GM23338 (cell line): ENCODE data around the gene OXCT1.

Experiments used
- REST ChIP-seq: IDR thresholded peaks from one replicate; pipeline ENCODE4 v1.6.1; 2018; ENCODE audit warnings: antibody characterized with exemption; ENCODE audit not compliant: unreplicated experiment
- TF ChIP-seq, protein P1 (sequence below), 2 experiments: fragments of 200-600 bp in 1 of 2; sonication (generic) in 1 of 2; conservative IDR thresholded peaks; 2 replicates each; pipeline versions ENCODE4 v1.5.1 to v1.6.1; 2016 to 2017; ENCODE audit warnings: antibody characterized with exemption in 2 of 2, low read depth in 2 of 2, mild to moderate bottlenecking in 2 of 2, moderate library complexity in 1 of 2

GRCh38 chr5:41820150-41820549 is 50.1 kb downstream of the OXCT1 start:
- TF ChIP-seq, protein P1, sequence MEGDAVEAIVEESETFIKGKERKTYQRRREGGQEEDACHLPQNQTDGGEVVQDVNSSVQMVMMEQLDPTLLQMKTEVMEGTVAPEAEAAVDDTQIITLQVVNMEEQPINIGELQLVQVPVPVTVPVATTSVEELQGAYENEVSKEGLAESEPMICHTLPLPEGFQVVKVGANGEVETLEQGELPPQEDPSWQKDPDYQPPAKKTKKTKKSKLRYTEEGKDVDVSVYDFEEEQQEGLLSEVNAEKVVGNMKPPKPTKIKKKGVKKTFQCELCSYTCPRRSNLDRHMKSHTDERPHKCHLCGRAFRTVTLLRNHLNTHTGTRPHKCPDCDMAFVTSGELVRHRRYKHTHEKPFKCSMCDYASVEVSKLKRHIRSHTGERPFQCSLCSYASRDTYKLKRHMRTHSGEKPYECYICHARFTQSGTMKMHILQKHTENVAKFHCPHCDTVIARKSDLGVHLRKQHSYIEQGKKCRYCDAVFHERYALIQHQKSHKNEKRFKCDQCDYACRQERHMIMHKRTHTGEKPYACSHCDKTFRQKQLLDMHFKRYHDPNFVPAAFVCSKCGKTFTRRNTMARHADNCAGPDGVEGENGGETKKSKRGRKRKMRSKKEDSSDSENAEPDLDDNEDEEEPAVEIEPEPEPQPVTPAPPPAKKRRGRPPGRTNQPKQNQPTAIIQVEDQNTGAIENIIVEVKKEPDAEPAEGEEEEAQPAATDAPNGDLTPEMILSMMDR (conservative IDR thresholded peaks at IDR 0.05; ENCODE audit: low read depth in 2 of 2): no peak
- TF ChIP-seq REST: no peak
